ENCODE results near the gene ELAPOR1.

ELAPOR1 gene

DNA sequence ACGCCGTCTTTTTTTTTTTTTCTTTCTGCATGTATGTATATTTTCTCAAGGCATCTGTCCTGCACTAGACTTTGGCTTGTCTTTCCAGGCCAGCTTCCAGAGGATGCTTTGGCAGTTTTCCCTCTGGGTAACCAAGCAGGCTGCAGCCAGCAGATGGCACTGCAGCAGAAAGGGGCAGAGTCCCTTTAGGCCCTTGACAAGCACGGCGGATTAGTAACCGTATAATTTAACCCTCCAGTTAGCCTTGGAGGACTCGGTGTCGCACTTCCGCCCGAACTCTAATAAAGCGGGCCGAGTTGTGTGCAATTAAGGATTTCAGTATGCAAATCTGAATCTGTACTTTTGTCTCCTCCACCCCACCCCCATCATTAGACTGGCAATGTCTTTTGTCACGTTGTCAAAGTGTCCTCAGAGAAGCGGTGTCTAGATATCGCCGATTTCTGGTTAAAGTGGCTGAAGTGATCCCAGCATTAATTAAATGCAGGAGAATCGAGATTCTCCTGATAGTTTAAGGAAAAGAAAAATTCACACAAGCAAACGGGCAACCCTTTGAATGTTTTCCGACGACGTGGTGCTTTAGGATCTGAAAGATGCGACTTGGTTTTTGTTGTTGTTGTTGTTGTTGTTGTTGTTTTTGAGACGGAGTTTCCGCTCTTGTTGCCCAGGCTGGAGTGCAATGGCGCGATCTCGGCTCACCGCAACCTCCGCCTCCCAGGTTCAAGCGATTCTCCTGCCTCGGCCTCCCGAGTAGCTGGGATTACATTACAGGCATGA lies 24.5 kb upstream of the ELAPOR1 start:
- no peaks in the 10 kb centered on the region for H3K27me3 ChIP-seq (ENCODE audit: low read depth)
- H3K9me3 ChIP-seq = no peaks in the 10 kb centered on the region
- peaks cover 8% of the 10 kb centered on the region for H3K4me1 ChIP-seq
- peaks cover 5% of the 10 kb centered on the region for H3K36me3 ChIP-seq (replicated peaks)
- DNase-seq (ENCODE audit: low spot score in 2 of 2) = peak; percentile 91 to 92
- in situ Hi-C loops (cut with MboI; ENCODE audit: low sequenced_read_pairs) = no loop called here
- peak overlapping the region; percentile 87 for H3K4me3 ChIP-seq

DNA sequence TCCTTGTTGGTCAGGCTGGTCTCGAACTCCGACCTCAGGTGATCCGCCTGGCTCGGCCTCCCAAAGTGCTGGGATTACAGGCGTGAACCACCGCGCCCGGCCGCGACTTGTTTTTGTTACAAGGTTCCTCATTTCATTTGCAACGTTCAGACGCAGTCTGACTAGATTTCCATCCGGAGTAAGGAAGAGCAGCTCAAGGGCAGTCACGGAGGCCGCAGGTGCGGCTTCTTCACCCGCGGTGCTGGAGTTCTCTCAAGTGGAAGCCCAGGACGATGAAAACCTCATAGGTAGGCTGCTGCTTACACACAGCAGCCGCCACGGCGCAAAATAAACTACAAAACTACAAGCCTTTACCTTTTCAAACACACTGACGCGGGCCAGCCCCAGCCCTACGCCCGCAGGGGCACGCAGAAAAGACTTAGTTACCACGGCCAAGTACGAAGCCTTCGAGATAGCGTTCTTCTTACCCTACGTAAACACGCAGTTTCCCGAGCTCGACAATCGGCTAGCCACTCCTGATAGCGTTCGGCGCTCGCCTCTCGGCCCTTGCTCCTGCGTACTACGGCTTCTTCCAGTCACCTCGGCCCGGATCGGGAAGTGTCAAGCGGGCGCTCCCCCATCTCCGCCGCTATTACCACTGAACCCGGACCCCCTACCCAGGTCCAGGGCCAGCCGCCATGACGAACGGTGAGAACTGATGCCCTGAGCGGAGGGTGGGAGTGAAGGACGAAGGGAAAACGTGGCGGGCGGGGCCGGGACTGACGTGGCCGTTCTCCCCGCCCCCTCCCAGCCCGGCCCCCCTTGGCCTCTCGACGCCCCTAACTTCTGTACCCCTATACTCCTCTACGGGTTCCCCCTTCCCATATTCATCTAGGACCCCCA lies 23.5 kb upstream of the ELAPOR1 start, which contains the start of gene TMEM167B:
TSS of gene TMEM167B (plus strand) at position 569 of the 882 bp plus-strand sequence. CDS start at position 678, 109 bp downstream.
- H3K4me1 ChIP-seq = peaks cover 8% of the 10 kb centered on the region
- peak; percentile 81 to 92 for DNase-seq (ENCODE audit: low spot score in 2 of 2)
- no peaks in the 10 kb centered on the region for H3K9me3 ChIP-seq
- peak within 1 kb of the TSS; percentile 87 for H3K4me3 ChIP-seq
- in situ Hi-C loops (cut with MboI; ENCODE audit: low sequenced_read_pairs) = no loop called here
- peaks cover 12% of the 10 kb centered on the region for H3K36me3 ChIP-seq (replicated peaks)
- H3K27me3 ChIP-seq (ENCODE audit: low read depth) = no peaks in the 10 kb centered on the region

DNA sequence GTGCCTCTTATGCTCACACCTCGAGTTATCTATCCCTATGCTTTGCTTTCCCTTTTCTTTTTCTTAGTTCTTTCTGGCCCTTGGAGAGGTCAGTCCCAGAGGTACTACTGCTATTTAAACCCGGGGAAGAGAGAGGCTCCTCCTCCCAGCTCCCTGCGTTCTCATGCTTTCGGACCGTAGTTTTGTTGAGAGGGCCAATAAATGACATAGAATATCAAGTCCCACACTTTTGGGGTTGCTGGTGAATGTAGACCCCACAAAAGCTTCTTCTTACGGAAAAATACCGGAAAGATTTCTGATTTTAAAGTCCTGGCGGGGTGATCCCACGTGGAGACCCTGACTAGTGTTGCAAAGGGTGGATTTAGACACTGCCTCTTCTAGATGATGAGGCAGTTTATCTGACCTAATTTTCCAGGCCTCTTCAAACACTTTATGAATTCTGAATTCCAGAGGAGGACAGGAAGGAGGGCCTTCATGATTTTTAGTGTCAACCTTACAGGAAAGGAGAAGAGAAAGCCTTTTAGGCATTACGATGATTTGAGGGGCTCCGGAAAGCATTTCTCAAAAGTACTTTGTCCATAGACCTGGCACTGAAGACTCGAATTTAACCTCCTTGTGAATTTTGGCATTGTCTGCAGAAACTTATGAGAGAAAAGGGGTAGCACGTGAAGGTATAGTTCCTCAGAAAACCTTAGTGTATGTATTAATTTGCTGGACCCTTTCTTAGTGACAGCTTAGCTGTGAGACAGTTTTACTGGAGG lies 22.7 kb upstream of the ELAPOR1 start:
- in situ Hi-C loops (cut with MboI; ENCODE audit: low sequenced_read_pairs) = no loop called here
- no peaks in the 10 kb centered on the region for H3K27me3 ChIP-seq (ENCODE audit: low read depth)
- peak overlapping the region; percentile 87 for H3K4me3 ChIP-seq
- DNase-seq (ENCODE audit: low spot score in 2 of 2) = peak; percentile 53 to 81
- H3K4me1 ChIP-seq = peaks cover 8% of the 10 kb centered on the region
- peaks cover 15% of the 10 kb centered on the region for H3K36me3 ChIP-seq (replicated peaks)
- no peaks in the 10 kb centered on the region for H3K9me3 ChIP-seq

DNA sequence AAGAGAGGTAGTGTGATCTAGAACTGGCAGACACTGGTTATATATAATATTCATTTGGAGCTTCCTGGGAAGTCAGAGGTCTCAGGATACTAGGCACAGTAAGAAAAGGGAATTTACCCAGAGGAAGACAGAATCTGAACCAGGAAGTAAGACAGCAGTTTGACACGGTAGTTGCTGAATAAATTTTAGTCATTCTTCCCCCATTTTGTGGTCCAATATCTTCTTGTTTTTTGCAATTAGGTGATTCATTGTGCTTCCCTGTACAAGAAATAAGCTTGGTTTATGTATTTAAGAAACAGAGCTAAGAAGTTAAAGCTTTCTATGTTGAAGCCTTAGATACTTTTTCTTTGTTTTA lies 22.1 kb upstream of the ELAPOR1 start:
- no peak for DNase-seq (ENCODE audit: low spot score in 2 of 2)
- Histone ChIP-seq H3K9me3 (no peaks in the 10 kb centered on the region), H3K4me3 (peak overlapping the region; percentile 87), H3K27me3 (ENCODE audit: low read depth) (no peaks in the 10 kb centered on the region), H3K36me3 (replicated peaks) (peaks cover 15% of the 10 kb centered on the region), H3K4me1 (peaks cover 8% of the 10 kb centered on the region)
- in situ Hi-C loops (cut with MboI; ENCODE audit: low sequenced_read_pairs) = no loop called here

DNA sequence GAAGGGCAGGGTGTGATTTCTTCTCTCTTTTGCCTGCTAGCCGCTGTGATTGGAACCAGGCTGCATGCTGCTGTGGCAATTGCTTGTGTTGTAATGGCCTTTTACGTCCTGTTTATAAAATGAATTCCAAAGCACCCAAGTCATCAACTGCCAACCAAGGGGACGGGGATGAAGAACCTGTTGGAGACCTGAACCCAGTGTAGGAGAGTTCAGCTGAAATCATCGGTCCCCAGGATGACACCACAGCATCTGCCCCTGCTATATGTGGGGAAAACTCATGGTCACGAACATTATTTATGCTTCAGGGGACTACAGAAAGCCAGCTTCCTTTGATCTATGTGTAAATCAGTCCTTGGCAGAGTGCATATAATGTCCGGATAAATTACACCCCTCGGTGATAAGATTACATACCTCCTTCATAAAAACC lies 19.5 kb upstream of the ELAPOR1 start:
- H3K4me3 ChIP-seq = no peak overlapping the region
- H3K36me3 ChIP-seq (replicated peaks) = peaks cover 15% of the 10 kb centered on the region
- H3K4me1 ChIP-seq = peaks cover 5% of the 10 kb centered on the region
- in situ Hi-C loops (cut with MboI; ENCODE audit: low sequenced_read_pairs) = no loop called here
- H3K9me3 ChIP-seq = no peaks in the 10 kb centered on the region
- no peak for DNase-seq (ENCODE audit: low spot score in 2 of 2)
- no peaks in the 10 kb centered on the region for H3K27me3 ChIP-seq (ENCODE audit: low read depth)

DNA sequence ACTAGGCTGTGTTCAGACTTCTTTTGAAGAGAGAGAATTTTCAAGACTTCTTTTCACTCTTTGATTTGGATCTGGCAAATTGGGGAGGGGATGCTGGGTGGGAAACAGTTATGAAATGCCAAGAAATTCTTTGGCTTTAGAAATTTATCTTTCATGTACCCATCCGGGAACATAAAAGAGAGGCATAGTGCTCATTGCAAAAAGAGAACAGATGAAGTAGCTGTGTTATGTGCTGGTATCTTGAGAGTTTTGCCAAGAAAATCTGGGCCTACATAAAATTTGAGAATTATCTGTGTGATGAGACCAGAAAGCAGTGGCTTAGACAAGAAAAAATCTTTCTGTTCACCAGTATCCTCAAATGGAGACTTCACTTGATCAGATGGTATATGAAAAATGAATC lies 19.0 kb upstream of the ELAPOR1 start:
- Histone ChIP-seq H3K9me3 (no peaks in the 10 kb centered on the region), H3K4me1 (peaks cover 5% of the 10 kb centered on the region), H3K4me3 (no peak overlapping the region), H3K36me3 (replicated peaks) (peaks cover 15% of the 10 kb centered on the region), H3K27me3 (ENCODE audit: low read depth) (no peaks in the 10 kb centered on the region)
- DNase-seq (ENCODE audit: low spot score in 2 of 2) = no peak
- in situ Hi-C loops (cut with MboI; ENCODE audit: low sequenced_read_pairs) = no loop called here

DNA sequence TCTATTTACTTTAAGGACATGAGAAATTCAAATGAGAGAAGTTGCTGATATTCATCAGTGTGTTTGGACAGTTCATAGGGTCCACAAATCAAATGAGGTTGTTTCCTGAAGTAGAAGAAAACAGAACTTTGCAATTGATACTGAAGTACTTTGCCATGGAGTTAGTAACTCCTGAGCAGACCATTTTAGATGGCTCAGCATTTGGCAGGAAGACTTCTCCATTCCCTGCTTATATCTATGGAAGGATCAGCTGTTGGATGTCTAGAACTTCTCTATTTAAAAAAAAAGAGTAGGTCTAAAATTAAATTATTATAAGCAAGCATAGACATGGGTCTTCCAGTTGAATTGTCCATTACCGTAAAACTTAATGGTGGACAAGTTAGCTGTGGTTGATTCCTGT lies 18.3 kb upstream of the ELAPOR1 start:
- in situ Hi-C loops (cut with MboI; ENCODE audit: low sequenced_read_pairs) = no loop called here
- Histone ChIP-seq H3K27me3 (ENCODE audit: low read depth) (no peaks in the 10 kb centered on the region), H3K36me3 (replicated peaks) (peaks cover 19% of the 10 kb centered on the region), H3K4me3 (no peak overlapping the region), H3K9me3 (no peaks in the 10 kb centered on the region), H3K4me1 (peaks cover 5% of the 10 kb centered on the region)
- no peak for DNase-seq (ENCODE audit: low spot score in 2 of 2)

DNA sequence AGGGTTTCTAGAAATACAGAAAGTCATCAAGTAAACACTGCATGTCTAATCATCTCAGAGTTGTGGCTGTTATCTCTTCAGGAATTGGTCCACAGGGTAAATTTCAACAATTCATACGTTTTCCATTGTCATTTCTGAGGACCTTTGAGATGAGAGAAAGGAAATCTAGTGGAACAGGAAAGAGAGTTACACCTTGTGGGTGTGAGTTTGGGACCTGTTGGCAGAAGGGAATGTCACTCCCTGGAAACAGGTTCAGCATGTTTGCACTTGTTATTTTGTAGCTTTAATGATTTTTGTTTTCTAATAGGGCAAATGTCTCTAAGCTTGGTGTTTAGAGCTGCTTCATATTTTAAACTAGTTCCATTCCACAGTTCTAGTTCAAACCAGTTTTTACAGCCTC lies 17.8 kb upstream of the ELAPOR1 start:
- in situ Hi-C loops (cut with MboI; ENCODE audit: low sequenced_read_pairs) = no loop called here
- Histone ChIP-seq H3K27me3 (ENCODE audit: low read depth) (no peaks in the 10 kb centered on the region), H3K9me3 (no peaks in the 10 kb centered on the region)

DNA sequence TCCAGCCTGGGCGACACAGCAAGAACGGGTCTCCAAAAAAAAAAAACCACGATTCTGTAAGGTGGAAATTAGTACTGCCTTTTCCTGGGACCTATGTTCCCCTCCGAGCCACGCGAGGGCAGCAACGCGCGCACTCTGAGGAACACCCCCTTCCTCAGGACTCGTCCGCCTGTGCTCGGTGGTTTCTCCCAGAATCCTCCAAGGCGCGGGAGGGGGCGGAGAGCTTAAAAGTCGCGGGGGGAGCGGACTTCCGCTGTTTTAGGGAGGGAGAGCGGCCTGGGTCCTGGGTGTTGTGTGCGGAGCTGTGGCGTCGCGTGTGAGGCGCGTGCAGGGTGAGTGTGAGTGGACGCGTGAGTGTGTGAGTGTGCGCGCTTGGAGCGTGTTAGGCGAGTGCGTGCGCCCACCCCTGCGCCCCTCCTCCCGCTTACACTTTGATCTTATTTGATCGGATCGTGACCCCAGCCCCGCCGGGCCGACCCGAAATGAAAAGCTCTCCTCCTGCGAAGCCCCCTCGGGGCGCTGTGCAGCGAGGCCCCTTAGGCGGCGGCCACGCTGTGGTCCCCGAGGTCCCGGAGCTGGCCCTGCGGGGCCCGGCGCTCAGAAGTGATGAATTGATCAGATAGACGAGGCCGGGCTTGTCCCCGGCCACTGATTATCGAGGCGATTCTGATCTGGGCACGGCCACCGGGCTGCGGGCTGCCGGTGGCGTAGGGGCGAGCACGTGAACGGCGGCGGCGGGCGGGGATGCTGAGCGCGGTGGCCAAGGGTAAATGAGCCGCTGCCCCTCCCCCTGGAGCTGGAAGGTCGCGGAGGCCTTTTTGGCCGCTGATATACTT lies 13.8 kb upstream of the ELAPOR1 start:
- Histone ChIP-seq H3K4me3 (peak overlapping the region; percentile 99), H3K27me3 (ENCODE audit: low read depth) (no peaks in the 10 kb centered on the region), H3K9me3 (no peaks in the 10 kb centered on the region; the same call in 1 of the 2 replicates), H3K36me3 (replicated peaks) (peaks cover 16% of the 10 kb centered on the region), H3K4me1 (peaks cover 8% of the 10 kb centered on the region)
- in situ Hi-C loops (cut with MboI; ENCODE audit: low sequenced_read_pairs) = no loop called here
- DNase-seq (ENCODE audit: low spot score in 2 of 2) = peak; percentile 90 to 98

More for the DNA sequence above, 17.8 kb upstream of the ELAPOR1 start:
- H3K4me1 ChIP-seq = peaks cover 5% of the 10 kb centered on the region
- peaks cover 19% of the 10 kb centered on the region for H3K36me3 ChIP-seq (replicated peaks)
- no peak for DNase-seq (ENCODE audit: low spot score in 2 of 2)
- no peak overlapping the region for H3K4me3 ChIP-seq

DNA sequence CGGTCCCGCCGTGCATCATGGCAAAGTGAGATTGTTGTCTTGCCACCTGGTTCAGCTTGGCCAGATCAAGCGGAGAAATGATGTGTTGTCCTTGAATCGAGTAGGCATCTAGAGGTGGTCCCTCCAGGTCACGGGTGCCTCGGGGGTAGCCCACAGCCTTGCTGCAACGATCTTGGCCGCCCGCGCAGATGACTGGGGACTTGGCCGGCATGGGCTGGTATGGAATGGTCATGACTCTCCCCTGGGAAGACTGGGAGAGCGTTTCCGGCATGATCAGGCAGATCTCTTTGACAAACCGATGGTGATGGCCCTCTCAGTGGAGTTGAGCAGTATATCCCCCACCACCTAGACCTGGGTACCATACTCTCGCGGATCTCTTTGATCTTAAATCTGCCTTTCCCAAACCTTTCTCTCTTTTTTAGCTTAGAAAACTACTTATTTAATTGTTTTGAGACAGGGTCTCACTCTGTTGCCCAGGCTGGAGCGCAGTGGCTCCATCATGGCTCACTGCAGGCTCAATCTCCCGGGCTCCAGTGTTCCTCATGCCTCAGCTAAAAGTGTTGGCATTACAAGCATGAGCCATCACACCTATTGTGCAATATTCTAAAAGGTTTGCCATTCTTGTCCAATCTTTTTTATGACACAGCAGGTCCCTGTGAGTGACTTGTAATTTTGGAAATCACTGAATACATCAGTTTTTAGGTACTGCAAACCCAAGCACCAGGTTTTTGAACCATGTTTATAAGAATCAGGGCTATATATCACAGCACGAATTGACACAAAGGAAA lies 9.4 kb upstream of the ELAPOR1 start:
- in situ Hi-C loops (cut with MboI; ENCODE audit: low sequenced_read_pairs) = no loop called here
- peaks cover 13% of the 10 kb centered on the region for H3K36me3 ChIP-seq (replicated peaks)
- H3K4me1 ChIP-seq = peaks cover 6% of the 10 kb centered on the region
- H3K9me3 ChIP-seq = no peaks in the 10 kb centered on the region; the same call in 1 of the 2 replicates
- H3K4me3 ChIP-seq = no peak overlapping the region
- peaks cover 3% of the 10 kb centered on the region; the same call in 1 of the 2 replicates for H3K27me3 ChIP-seq (ENCODE audit: low read depth)
- DNase-seq (ENCODE audit: low spot score in 2 of 2) = no peak

DNA sequence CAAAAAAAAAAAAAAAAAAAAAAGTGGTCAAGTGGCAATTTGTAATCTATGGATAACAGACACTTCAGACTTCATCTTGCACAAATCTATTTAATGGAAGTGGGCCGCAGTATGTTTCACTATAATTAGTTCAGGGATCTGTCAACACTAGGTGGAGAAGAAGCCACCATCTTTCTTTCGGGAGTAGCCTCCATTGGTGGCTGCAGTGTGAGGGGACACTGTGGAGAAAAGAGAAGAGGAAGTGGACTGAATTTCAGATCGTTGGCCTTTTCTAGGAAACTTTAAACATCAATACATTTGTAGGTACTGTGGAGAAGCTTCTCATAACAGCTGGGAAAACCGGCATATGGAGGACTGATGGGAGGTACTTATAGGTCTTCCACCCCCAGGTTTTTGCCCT lies 8.0 kb upstream of the ELAPOR1 start:
- in situ Hi-C loops (cut with MboI; ENCODE audit: low sequenced_read_pairs) = no loop called here
- H3K4me1 ChIP-seq = peaks cover 4% of the 10 kb centered on the region
- H3K27me3 ChIP-seq (ENCODE audit: low read depth) = peaks cover 3% of the 10 kb centered on the region; the same call in 1 of the 2 replicates
- no peak for DNase-seq (ENCODE audit: low spot score in 2 of 2)
- peaks cover 9% of the 10 kb centered on the region for H3K36me3 ChIP-seq (replicated peaks)
- H3K9me3 ChIP-seq = no peaks in the 10 kb centered on the region; the same call in 1 of the 2 replicates
- no peak overlapping the region for H3K4me3 ChIP-seq

DNA sequence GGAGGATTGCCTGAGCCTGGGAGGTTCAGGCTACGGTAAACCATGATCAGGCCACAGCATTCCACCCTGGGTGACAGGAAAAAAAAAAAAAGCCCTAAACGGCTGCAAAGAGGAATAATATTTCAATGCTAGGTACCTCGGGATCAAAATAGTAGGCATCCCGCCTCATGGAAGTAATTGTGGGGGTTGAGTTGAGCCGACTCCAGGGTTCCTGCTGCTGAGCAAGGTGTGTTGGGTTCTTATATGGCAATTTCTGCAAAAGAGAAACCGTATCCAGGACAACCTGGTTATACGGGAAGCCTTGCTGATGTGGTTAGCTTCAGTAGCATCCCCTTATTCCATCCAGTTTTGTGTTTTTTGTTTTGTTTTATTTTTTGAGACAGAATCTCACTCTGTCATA lies 6.1 kb upstream of the ELAPOR1 start:
- in situ Hi-C loops (cut with MboI; ENCODE audit: low sequenced_read_pairs) = no loop called here
- Histone ChIP-seq H3K4me3 (no peak overlapping the region), H3K36me3 (replicated peaks) (no peaks in the 10 kb centered on the region), H3K9me3 (no peaks in the 10 kb centered on the region), H3K4me1 (no peaks in the 10 kb centered on the region), H3K27me3 (ENCODE audit: low read depth) (peaks cover 3% of the 10 kb centered on the region; the same call in 1 of the 2 replicates)
- DNase-seq (ENCODE audit: low spot score in 2 of 2) = no peak

Measured in HAP-1 (cell line).